ENCODE measurements around the gene PCDHGA10. TPM values are rescaled to one million over a fixed set of nuclear protein-coding genes. Genes with fewer than 3 reads are reported as not detected.
A peak's percentile ranks its signal among the peaks of the same experiment; 100 is the strongest.
"Not testable (repeated sequence)": the region's sequence is repeated elsewhere in the genome, so short reads cannot be mapped to it uniquely, and the experiment has no call there.

Gene PCDHGA10
- total and polyA plus RNA-seq, 2 donors from 2014 or later: 0.47 to 5.1 TPM

DNA sequence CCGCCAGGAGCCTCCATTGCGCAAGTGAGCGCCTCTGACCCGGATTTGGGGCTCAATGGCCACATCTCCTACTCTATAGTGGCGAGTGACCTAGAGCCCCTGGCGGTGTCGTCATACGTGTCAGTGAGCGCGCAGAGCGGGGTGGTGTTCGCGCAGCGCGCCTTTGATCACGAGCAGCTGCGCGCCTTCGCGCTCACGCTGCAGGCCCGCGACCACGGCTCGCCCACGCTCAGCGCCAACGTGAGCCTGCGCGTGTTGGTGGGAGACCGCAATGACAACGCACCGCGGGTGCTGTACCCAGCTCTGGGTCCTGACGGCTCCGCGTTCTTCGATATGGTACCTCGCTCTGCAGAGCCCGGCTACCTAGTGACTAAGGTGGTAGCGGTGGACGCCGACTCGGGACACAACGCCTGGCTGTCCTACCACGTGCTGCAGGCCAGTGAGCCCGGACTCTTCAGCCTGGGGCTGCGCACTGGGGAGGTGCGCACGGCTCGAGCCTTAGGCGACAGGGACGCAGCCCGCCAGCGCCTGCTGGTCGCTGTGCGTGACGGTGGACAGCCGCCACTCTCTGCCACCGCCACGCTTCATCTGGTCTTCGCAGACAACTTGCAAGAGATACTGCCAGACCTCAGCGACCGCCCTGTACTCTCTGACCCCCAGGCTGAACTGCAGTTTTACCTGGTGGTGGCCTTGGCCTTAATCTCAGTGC lies 3.0 kb upstream of the PCDHGA10 start:
- DNase-seq: no peak
- no peaks in the 10 kb centered on the region for H3K36me3 ChIP-seq (ENCODE audit: control insufficient read depth in 2 of 3, insufficient read depth in 3 of 3, low read length in 3 of 3)
- TF ChIP-seq, protein P1, sequence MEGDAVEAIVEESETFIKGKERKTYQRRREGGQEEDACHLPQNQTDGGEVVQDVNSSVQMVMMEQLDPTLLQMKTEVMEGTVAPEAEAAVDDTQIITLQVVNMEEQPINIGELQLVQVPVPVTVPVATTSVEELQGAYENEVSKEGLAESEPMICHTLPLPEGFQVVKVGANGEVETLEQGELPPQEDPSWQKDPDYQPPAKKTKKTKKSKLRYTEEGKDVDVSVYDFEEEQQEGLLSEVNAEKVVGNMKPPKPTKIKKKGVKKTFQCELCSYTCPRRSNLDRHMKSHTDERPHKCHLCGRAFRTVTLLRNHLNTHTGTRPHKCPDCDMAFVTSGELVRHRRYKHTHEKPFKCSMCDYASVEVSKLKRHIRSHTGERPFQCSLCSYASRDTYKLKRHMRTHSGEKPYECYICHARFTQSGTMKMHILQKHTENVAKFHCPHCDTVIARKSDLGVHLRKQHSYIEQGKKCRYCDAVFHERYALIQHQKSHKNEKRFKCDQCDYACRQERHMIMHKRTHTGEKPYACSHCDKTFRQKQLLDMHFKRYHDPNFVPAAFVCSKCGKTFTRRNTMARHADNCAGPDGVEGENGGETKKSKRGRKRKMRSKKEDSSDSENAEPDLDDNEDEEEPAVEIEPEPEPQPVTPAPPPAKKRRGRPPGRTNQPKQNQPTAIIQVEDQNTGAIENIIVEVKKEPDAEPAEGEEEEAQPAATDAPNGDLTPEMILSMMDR (IDR thresholded peaks at IDR 0.05; ENCODE audit: borderline replicate concordance, extremely low read depth, insufficient read depth): no peak
- FAIRE-seq: no peak
- H3K4me1 ChIP-seq (ENCODE audit: control insufficient read depth in 2 of 3, insufficient read depth in 2 of 3, low read depth in 1 of 3, low read length in 3 of 3): no peaks in the 10 kb centered on the region
- peaks cover 0 to 59% (median 27%) of the 10 kb centered on the region in 3 donors for H3K9me3 ChIP-seq (ENCODE audit: control insufficient read depth in 2 of 3, insufficient read depth in 1 of 3, low read length in 3 of 3)
- no peak overlapping the region for H3K27ac ChIP-seq (ENCODE audit: low read depth in 2 of 2, low read length in 2 of 2)
- H3K4me3 ChIP-seq (ENCODE audit: low read length in 3 of 3): no peak overlapping the region
- H3K9ac ChIP-seq (ENCODE audit: low read length in 3 of 3): no peak overlapping the region
- intact Hi-C loops (cut with DNase I): no loop called here
- H3K27me3 ChIP-seq (ENCODE audit: control insufficient read depth, insufficient read depth, low read length): no peaks in the 10 kb centered on the region

DNA sequence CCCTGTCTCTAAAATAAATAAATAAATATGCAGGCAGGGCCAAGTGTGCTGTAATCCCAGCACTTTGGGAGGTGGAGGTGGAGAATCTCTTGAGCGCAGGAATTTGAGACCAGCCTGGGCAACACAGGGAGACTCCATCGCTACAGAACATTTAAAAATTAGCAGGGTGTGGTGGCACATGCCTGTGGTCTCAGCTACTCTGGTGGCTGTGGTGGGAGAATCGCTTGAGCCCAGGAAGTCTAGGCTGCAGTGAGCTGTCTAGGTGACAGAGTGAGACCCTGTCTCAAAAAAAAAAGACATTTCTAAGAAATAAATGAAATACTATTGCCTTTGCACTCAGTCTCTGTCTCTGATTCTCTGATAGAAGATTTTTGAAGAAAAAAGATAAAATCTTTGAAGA lies 1.2 kb upstream of the PCDHGA10 start:
- Histone ChIP-seq H3K4me1 (ENCODE audit: control insufficient read depth in 2 of 3, insufficient read depth in 2 of 3, low read depth in 1 of 3, low read length in 3 of 3) (no peaks in the 10 kb centered on the region), H3K9ac (ENCODE audit: low read length in 3 of 3) (no peak overlapping the region), H3K27ac (ENCODE audit: low read depth in 2 of 2, low read length in 2 of 2) (no peak overlapping the region), H3K27me3 (ENCODE audit: control insufficient read depth, insufficient read depth, low read length) (no peaks in the 10 kb centered on the region), H3K36me3 (ENCODE audit: control insufficient read depth in 2 of 3, insufficient read depth in 3 of 3, low read length in 3 of 3) (no peaks in the 10 kb centered on the region), H3K4me3 (ENCODE audit: low read length in 3 of 3) (no peak overlapping the region), H3K9me3 (ENCODE audit: control insufficient read depth in 2 of 3, insufficient read depth in 1 of 3, low read length in 3 of 3) (peaks cover 1 to 50% (median 25%) of the 10 kb centered on the region in 3 donors)
- DNase-seq: no peak
- TF ChIP-seq, protein P1 (IDR thresholded peaks at IDR 0.05; ENCODE audit: borderline replicate concordance, extremely low read depth, insufficient read depth): no peak
- intact Hi-C loops (cut with DNase I): no loop called here
- no peak for FAIRE-seq

DNA sequence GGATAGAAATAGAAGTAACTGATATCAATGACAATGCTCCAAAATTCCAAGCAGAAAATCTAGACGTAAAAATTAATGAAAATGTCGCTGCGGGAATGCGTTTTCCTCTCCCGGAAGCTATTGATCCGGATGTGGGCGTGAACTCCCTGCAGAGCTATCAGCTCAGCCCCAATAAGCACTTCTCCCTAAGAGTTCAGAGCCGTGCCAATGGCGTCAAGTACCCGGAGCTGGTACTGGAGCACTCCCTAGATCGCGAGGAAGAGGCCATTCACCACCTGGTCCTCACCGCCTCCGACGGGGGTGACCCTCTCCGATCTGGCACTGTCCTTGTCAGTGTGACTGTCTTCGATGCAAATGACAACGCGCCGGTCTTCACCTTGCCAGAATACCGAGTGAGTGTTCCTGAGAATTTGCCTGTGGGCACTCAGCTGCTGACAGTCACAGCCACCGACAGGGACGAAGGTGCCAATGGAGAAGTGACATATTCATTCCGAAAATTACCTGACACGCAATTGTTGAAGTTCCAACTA lies 818 bp downstream of the PCDHGA10 start:
- Histone ChIP-seq H3K4me1 (ENCODE audit: control insufficient read depth in 2 of 3, insufficient read depth in 2 of 3, low read depth in 1 of 3, low read length in 3 of 3) (no peaks in the 10 kb centered on the region), H3K9ac (ENCODE audit: low read length in 3 of 3) (no peak overlapping the region), H3K27ac (ENCODE audit: low read depth in 2 of 2, low read length in 2 of 2) (no peak overlapping the region), H3K9me3 (ENCODE audit: control insufficient read depth in 2 of 3, insufficient read depth in 1 of 3, low read length in 3 of 3) (peaks cover 1 to 52% (median 31%) of the 10 kb centered on the region in 3 donors), H3K27me3 (ENCODE audit: control insufficient read depth, insufficient read depth, low read length) (no peaks in the 10 kb centered on the region), H3K36me3 (ENCODE audit: control insufficient read depth in 2 of 3, insufficient read depth in 3 of 3, low read length in 3 of 3) (no peaks in the 10 kb centered on the region), H3K4me3 (ENCODE audit: low read length in 3 of 3) (peak overlapping the region in 2 of 3 donors; percentile 44 to 54)
- DNase-seq (no peak), FAIRE-seq (no peak)
- TF ChIP-seq, protein P1 (IDR thresholded peaks at IDR 0.05; ENCODE audit: borderline replicate concordance, extremely low read depth, insufficient read depth): no peak
- intact Hi-C loops (cut with DNase I): no loop called here

DNA sequence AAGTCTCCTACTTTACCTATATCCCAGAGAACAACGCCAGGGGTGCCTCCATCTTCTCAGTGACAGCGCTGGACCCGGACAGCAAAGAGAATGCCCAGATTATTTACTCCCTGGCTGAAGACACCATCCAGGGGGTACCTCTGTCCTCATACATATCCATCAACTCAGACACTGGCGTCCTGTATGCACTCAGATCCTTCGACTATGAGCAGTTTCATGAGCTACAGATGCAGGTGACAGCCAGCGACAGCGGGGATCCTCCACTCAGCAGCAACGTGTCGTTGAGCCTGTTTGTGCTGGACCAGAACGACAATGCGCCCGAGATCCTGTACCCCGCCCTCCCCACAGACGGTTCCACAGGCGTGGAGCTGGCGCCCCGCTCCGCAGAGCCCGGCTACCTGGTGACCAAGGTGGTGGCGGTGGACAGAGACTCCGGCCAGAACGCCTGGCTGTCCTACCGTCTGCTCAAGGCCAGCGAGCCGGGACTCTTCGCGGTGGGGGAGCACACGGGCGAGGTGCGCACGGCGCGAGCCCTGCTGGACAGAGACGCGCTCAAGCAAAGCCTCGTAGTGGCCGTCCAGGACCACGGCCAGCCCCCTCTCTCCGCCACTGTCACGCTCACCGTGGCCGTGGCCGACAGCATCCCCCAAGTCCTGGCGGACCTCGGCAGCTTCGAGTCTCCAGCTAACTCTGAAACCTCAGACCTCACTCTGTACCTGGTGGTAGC lies 1.9 kb downstream of the PCDHGA10 start:
- FAIRE-seq; H3K4me3 ChIP-seq (ENCODE audit: low read length in 3 of 3); DNase-seq; intact Hi-C loops (cut with DNase I); H3K27me3 ChIP-seq (ENCODE audit: control insufficient read depth, insufficient read depth, low read length); H3K36me3 ChIP-seq (ENCODE audit: control insufficient read depth in 2 of 3, insufficient read depth in 3 of 3, low read length in 3 of 3); H3K4me1 ChIP-seq (ENCODE audit: control insufficient read depth in 2 of 3, insufficient read depth in 2 of 3, low read depth in 1 of 3, low read length in 3 of 3); H3K27ac ChIP-seq (ENCODE audit: low read depth in 2 of 2, low read length in 2 of 2); H3K9ac ChIP-seq (ENCODE audit: low read length in 3 of 3): not testable (repeated sequence)
- peaks cover 1 to 52% (median 30%) of the 10 kb centered on the region in 3 donors for H3K9me3 ChIP-seq (ENCODE audit: control insufficient read depth in 2 of 3, insufficient read depth in 1 of 3, low read length in 3 of 3)

DNA sequence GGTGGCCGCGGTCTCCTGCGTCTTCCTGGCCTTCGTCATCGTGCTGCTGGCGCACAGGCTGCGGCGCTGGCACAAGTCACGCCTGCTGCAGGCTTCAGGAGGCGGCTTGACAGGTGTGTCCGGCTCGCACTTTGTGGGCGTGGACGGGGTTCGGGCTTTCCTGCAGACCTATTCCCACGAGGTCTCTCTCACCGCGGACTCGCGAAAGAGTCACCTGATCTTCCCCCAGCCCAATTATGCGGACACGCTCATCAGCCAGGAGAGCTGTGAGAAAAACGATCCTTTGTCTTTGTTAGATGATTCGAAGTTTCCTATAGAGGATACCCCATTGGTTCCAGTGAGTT lies 2.5 kb downstream of the PCDHGA10 start:
- H3K36me3 ChIP-seq (ENCODE audit: control insufficient read depth in 2 of 3, insufficient read depth in 3 of 3, low read length in 3 of 3); DNase-seq; H3K27me3 ChIP-seq (ENCODE audit: control insufficient read depth, insufficient read depth, low read length); H3K4me3 ChIP-seq (ENCODE audit: low read length in 3 of 3); FAIRE-seq; H3K27ac ChIP-seq (ENCODE audit: low read depth in 2 of 2, low read length in 2 of 2); H3K4me1 ChIP-seq (ENCODE audit: control insufficient read depth in 2 of 3, insufficient read depth in 2 of 3, low read depth in 1 of 3, low read length in 3 of 3); H3K9ac ChIP-seq (ENCODE audit: low read length in 3 of 3); intact Hi-C loops (cut with DNase I): not testable (repeated sequence)
- H3K9me3 ChIP-seq (ENCODE audit: control insufficient read depth in 2 of 3, insufficient read depth in 1 of 3, low read length in 3 of 3): peaks cover 3 to 51% (median 29%) of the 10 kb centered on the region in 3 donors

All from kidney (tissue), 14 donors.